Activated CD4-positive, alpha-beta T cell treated with anti-CD3 and anti-CD28 coated beads, Interleukin-2, amount 10 ng/mL, durations not matched to agents 24 days and 14 days (primary cell): Measurements from ENCODE around the gene GNG4. TPM values are rescaled to one million over a fixed set of nuclear protein-coding genes. Genes with fewer than 3 reads are reported as not detected.
A peak's percentile ranks its signal among the peaks of the same experiment; 100 is the strongest.
"Not testable (repeated sequence)": the region's sequence is repeated elsewhere in the genome, so short reads cannot be mapped to it uniquely, and the experiment has no call there.

ENCODE experiments used
- DNase-seq: peaks from one replicate; pipeline ENCODE4 v3.0.0; 2022
- H3K27ac Mint-ChIP-seq: one replicate; pipeline ENCODE4 v1.8.0; 2022; ENCODE audit warnings: mild to moderate bottlenecking, mixed read lengths
- H3K27me3 Mint-ChIP-seq: one replicate; pipeline ENCODE4 v1.8.0; 2022; ENCODE audit warnings: mixed read lengths
- H3K36me3 Mint-ChIP-seq: one replicate; pipeline ENCODE4 v1.8.0; 2022; ENCODE audit warnings: low read depth, mild to moderate bottlenecking, mixed read lengths
- H3K4me1 Mint-ChIP-seq: one replicate; pipeline ENCODE4 v1.8.0; 2021; ENCODE audit warnings: mixed read lengths
- H3K4me3 Mint-ChIP-seq: one replicate; pipeline ENCODE4 v1.8.0; 2022; ENCODE audit warnings: mild to moderate bottlenecking, moderate library complexity, mixed read lengths
- H3K9me3 Mint-ChIP-seq: one replicate; pipeline ENCODE4 v1.8.0; 2021; ENCODE audit warnings: mixed read lengths
- intact Hi-C: fragments of 100-400 bp; cut with micrococcal nuclease; formaldehyde crosslinking; loops from one replicate; pipeline ENCODE4 v1.15.1; 2023
- total RNA-seq: library from RNA; stranded (reverse); gene quantifications from 2 replicates; pipeline ENCODE4 v1.2.3, GENCODE V29; 2022

The GNG4 gene
- total RNA-seq, 1 donor from 2014 or later = 77.2 TPM

DNA sequence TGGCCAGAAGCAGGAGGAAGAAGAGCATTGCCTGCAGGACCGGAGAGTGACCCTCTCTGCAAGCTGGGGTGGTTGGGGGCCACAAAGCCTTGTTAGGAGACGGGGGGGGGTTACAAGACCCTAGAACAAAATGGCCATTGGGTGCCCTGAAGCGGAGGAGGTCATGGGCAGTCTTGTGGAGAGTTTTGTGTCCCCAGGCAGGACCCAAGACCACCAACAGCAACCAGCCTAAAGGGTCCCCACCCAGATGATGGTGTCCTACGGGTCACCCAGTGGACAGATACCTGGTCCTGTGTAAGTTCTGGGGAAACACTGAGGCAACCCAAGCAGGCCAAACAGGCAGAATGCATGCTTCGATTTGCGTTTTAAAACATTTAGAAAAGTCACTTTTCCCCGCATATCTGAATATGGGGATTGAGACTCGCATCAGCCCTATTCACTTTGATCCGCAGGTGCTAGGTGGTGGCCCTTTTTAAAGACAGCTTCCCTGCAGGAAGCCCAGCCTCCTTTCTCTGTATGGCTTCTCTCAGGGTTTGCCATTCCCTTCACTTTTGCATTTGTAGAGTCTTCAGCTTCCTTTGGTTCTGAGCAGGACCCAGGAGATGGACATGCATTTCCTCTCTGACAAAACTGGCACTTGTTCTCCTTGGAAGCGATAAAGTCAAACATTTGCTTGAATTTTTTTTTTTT, 21.1 kb downstream of the GNG4 start:
- no peaks in the 10 kb centered on the region for H3K9me3 Mint-ChIP-seq
- peak overlapping the region; percentile 17 for H3K27ac Mint-ChIP-seq
- intact Hi-C loops = no loop called here
- peaks cover 10% of the 10 kb centered on the region for H3K27me3 Mint-ChIP-seq
- H3K36me3 Mint-ChIP-seq = peaks cover 8% of the 10 kb centered on the region
- H3K4me3 Mint-ChIP-seq = no peak overlapping the region
- DNase-seq = no peak
- H3K4me1 Mint-ChIP-seq = peaks cover 31% of the 10 kb centered on the region

DNA sequence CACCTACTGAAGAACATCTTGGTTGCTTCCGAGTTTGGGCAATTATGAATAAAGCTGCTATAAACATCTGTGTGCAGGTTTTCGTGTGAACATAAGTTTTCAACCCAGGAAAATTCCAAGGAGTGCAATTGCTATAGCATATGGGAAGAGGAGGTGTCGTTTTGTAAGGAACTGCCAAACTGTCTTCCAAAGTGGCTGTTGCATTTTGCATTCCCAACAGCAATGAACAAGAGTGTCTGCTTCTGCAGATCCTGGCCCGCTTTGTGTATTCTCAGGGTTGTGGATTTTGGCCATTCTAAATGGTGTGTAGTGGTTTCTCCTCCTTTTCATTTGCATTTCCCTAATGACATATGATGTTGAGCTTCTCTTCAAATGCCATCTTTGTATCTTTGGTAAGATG, 23.8 kb downstream of the GNG4 start:
- intact Hi-C loops = no loop called here
- H3K27me3 Mint-ChIP-seq = peaks cover 14% of the 10 kb centered on the region
- no peak overlapping the region for H3K27ac Mint-ChIP-seq
- DNase-seq = no peak
- no peak overlapping the region for H3K4me3 Mint-ChIP-seq
- no peaks in the 10 kb centered on the region for H3K9me3 Mint-ChIP-seq
- peaks cover 21% of the 10 kb centered on the region for H3K4me1 Mint-ChIP-seq
- H3K36me3 Mint-ChIP-seq = peaks cover 4% of the 10 kb centered on the region

DNA sequence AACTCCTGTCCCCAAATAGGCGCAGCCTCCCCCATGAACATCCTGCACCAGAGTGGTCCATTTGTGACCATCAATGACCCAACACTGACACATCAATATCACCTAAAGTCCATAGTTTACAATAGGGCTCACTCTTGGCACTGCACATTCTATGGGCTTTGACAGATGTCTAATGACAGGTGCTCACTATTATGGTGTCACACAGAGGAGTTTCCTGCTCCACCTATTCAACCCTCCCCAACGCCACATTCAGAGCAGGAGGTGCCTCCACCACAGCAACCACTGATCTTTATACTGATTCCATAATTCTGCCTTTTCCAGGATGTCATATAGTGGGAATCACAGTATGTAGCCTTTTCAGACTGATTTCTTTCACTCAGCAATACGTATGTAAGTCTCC, 24.2 kb downstream of the GNG4 start:
- H3K27ac Mint-ChIP-seq = no peak overlapping the region
- H3K36me3 Mint-ChIP-seq = peaks cover 4% of the 10 kb centered on the region
- H3K27me3 Mint-ChIP-seq = peaks cover 14% of the 10 kb centered on the region
- intact Hi-C loops = no loop called here
- H3K4me1 Mint-ChIP-seq = peaks cover 21% of the 10 kb centered on the region
- no peaks in the 10 kb centered on the region for H3K9me3 Mint-ChIP-seq
- DNase-seq = no peak
- no peak overlapping the region for H3K4me3 Mint-ChIP-seq

DNA sequence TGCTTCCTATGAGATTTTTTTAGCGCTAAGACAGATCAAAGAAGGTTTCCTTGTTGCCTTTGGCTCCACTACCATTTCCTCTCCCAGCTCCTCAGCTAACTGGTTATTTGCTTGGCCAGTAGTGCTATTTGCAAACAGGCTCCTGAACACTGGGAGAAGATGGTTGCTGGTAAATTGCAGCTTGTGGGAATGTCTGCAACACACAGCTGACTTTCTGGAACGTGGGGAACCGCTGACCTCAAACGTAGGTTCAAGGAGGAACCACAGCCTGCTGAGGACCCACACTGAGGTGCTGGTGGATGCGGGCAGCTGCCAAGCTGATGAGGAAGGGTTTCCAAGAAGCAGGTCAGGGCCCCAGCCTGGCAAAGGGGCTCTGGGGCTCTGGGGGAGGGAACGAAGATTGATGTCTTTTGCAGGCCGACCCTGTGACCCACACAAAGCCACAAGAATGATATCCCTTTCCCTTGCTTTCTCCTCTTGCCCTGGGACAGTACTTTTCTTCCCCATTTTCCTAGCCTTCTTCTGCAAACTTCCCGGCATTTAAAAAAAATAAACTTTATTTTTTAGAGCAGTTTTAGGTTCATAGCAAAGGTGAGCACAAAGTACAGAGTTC, 24.8 kb downstream of the GNG4 start:
- Mint-ChIP-seq H3K4me3 (no peak overlapping the region), H3K27ac (no peak overlapping the region), H3K9me3 (no peaks in the 10 kb centered on the region), H3K4me1 (peaks cover 21% of the 10 kb centered on the region), H3K36me3 (peaks cover 4% of the 10 kb centered on the region), H3K27me3 (peaks cover 14% of the 10 kb centered on the region)
- intact Hi-C loops = no loop called here
- no peak for DNase-seq

DNA sequence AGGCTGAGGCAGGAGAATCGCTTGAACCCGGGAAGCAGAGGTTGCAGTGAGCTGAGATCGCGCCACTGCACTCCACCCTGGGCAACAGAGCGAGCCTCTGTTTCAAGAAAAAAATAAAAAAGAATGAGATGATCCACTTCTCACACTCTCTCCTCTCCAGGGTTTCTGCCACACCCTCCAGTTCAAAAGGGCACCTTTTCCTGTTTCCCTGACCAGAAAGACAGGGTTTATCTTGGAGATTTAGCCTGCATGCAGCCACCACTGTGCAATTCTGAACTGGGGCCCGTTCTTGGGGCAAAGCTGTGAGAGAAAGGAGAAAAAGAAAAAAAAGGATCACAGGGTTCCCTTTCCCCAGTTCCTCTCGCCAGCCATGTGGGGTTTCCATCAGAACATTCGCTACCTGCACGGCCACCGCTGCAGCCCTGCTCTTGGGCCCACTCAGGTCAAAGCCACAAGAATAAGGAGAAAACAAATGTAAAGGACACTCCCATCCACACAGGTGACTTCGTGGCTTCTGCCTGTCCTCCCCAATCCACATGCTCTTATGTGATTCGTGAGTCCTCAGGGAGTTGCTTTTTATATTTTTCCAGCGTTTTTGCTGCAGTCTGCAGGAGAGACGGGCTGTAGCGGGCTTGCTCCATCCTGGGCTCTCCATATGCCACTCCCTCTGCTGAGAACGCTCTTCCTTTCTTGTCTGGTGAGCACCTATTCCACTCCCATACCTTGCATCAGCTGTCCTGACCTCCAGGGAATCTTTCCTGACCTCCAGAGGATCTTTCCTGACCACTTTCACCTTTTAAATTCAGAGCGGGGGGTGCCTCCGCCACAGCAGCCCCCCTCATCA, 26.4 kb downstream of the GNG4 start:
- Mint-ChIP-seq H3K27ac (no peak overlapping the region), H3K4me3 (no peak overlapping the region), H3K36me3 (peaks cover 2% of the 10 kb centered on the region), H3K9me3 (no peaks in the 10 kb centered on the region), H3K27me3 (peaks cover 15% of the 10 kb centered on the region), H3K4me1 (peaks cover 21% of the 10 kb centered on the region)
- DNase-seq = no peak
- intact Hi-C loops = no loop called here

DNA sequence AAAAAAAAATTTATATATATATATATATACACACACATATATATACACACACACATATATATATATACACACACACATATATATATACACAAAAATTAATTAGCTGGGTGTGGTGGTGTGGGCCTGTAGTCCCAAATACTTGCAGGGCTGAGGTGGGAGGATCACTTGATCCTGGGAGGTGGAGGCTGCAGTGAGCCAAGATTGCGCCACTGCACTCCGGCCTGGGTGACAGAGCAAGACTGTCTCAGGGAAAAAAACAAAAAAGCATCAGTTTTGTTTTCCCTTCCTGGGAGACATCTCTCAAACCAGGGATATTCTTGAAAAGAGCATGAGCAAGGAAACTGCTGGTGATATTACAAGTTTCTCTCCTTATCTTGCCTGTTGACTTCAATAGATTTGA, 30.4 kb downstream of the GNG4 start:
- intact Hi-C loops, H3K9me3 Mint-ChIP-seq, H3K4me1 Mint-ChIP-seq, H3K27ac Mint-ChIP-seq, H3K36me3 Mint-ChIP-seq, DNase-seq, H3K4me3 Mint-ChIP-seq: not testable (repeated sequence)
- peaks cover 13% of the 10 kb centered on the region for H3K27me3 Mint-ChIP-seq

DNA sequence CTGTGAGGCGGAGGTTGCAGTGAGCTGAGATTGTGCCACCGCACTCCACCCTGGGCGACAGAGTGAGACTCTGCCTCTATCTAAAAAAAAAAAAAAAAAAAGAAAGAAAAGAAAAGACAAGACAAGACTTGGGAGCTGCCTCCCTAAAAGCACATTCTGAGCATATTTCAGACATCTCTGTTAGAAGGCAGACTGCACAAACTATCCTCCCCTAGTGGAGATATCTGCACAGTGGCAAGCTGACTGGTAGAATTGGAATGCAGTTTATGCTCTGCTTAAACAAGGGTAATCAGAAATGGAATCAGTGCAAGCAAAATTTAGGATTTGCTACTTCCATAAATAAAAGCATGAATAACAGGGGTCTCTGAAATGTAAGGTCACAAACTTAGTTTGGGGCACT, 31.8 kb downstream of the GNG4 start:
- peaks cover 2% of the 10 kb centered on the region for H3K4me1 Mint-ChIP-seq
- H3K9me3 Mint-ChIP-seq = no peaks in the 10 kb centered on the region
- H3K4me3 Mint-ChIP-seq = no peak overlapping the region
- no peak for DNase-seq
- H3K27me3 Mint-ChIP-seq = peaks cover 7% of the 10 kb centered on the region
- no peak overlapping the region for H3K27ac Mint-ChIP-seq
- intact Hi-C loops = no loop called here
- H3K36me3 Mint-ChIP-seq = peaks cover 2% of the 10 kb centered on the region

DNA sequence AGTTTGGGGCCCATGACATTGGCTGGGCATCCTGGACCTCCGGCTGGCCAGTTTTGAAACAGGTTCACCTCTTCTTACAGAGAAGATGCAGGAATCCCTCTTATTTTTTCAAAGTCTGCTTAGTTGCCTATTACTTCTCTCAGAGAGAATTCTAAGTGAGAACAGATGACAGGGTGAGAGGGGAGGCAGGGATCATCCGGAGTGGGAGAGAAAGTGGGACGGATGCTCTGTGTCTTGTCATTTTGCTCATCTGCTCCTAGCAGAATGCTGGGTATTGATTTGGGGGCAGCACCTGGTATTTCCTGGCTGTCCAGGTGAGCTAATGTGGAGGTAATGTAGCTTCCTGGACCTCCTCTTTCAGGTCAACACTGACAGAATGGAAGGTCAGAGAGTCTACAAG, 32.4 kb downstream of the GNG4 start:
- Mint-ChIP-seq H3K4me3 (no peak overlapping the region), H3K4me1 (peaks cover 1% of the 10 kb centered on the region), H3K27me3 (peaks cover 6% of the 10 kb centered on the region), H3K27ac (no peak overlapping the region), H3K9me3 (no peaks in the 10 kb centered on the region), H3K36me3 (peaks cover 2% of the 10 kb centered on the region)
- intact Hi-C loops = no loop called here
- DNase-seq = no peak

DNA sequence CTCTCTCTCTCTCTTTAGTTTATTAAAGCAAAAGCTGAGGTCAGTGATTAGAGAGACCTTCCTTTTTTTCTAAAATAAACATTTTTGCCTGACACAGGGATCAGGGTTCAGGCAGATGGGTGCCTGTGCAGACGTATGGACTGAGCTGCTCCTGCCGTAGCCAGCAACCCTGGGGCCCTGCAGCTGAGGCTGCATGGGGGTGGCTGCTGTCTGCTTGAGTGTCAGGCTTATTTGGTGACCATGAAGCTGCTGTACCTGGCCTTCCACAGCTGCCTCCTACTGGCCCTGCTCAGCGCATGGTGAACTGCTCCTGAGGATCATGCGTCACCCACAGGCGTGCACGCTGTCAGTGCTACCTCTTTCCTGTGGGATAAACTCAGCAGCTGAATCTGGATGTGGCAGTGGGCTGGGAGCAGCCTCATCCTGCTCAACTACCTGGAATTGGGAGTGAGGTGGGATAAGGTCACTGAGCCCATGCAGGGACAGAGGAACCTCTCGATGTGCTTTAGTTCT, 35.1 kb downstream of the GNG4 start:
- Mint-ChIP-seq H3K4me1 (no peaks in the 10 kb centered on the region), H3K4me3 (no peak overlapping the region), H3K27ac (no peak overlapping the region), H3K36me3 (peaks cover 2% of the 10 kb centered on the region), H3K27me3 (peaks cover 6% of the 10 kb centered on the region), H3K9me3 (no peaks in the 10 kb centered on the region)
- DNase-seq = no peak
- intact Hi-C loops = no loop called here

DNA sequence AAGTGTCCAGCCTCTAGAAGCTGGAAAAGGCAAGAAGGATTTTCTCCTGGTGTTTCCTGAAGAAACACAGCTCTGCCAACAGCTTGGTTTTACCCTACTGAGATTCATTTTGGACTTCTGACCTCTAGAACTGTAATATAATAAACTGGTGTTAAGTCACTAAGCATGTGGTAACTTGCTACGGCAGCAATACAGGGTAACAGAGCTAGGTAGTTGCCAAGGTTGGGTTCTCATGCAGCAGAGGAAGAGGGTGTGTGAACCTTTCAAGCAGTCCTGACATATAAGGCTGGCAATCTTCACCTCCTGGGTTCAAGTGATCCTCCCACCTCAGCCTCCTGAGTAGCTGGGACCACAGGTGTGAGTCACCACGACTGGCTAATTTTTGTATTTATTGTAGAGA, 36.0 kb downstream of the GNG4 start:
- DNase-seq = no peak
- Mint-ChIP-seq H3K27me3 (peaks cover 6% of the 10 kb centered on the region), H3K4me3 (no peak overlapping the region), H3K9me3 (no peaks in the 10 kb centered on the region), H3K36me3 (peaks cover 2% of the 10 kb centered on the region), H3K27ac (no peak overlapping the region), H3K4me1 (no peaks in the 10 kb centered on the region)
- intact Hi-C loops = no loop called here

DNA sequence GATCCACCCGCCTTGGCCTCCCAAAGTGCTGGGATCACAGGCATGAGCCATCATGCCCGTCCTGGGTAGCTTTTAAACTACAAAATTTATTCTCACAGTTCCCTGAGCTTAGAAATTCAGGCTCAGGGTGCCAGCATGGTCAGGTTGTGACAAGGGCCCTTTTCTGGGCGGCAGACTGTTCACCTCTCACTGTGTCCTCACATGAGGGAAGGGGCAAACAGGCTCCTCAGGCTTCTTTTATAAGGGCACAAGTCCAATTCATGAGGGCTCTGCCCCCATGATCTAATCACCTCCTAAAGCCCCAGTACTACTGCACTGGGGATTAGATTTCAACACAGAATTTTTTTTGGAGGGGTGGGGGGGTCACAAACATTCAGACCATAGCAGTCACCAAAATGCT, 36.8 kb downstream of the GNG4 start:
- H3K4me3 Mint-ChIP-seq = no peak overlapping the region
- intact Hi-C loops = no loop called here
- no peaks in the 10 kb centered on the region for H3K9me3 Mint-ChIP-seq
- H3K4me1 Mint-ChIP-seq = no peaks in the 10 kb centered on the region
- H3K27ac Mint-ChIP-seq = no peak overlapping the region
- H3K27me3 Mint-ChIP-seq = peaks cover 4% of the 10 kb centered on the region
- peaks cover 2% of the 10 kb centered on the region for H3K36me3 Mint-ChIP-seq
- no peak for DNase-seq

DNA sequence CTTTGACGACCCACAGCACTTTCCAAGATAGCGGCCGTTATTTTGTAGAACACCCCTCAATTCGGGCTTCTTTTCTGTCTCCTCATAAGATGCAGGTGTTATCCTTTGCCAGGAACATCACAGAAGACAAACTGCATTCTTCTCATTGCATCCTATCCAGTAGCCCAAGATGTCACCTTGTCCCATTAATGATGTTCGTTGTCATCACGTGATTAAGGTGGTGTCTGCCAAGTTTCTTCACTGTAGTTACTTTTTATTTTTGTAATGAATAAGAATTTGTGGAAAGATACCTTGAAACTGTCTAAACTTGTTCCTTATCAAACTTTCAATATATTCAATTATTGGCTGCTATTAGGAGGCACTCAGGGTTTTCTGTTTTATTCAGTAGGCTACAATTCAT, 39.4 kb downstream of the GNG4 start:
- H3K27ac Mint-ChIP-seq = no peak overlapping the region
- no peak for DNase-seq
- no peaks in the 10 kb centered on the region for H3K9me3 Mint-ChIP-seq
- intact Hi-C loops = no loop called here
- no peaks in the 10 kb centered on the region for H3K36me3 Mint-ChIP-seq
- no peak overlapping the region for H3K4me3 Mint-ChIP-seq
- peaks cover 1% of the 10 kb centered on the region for H3K27me3 Mint-ChIP-seq
- no peaks in the 10 kb centered on the region for H3K4me1 Mint-ChIP-seq

DNA sequence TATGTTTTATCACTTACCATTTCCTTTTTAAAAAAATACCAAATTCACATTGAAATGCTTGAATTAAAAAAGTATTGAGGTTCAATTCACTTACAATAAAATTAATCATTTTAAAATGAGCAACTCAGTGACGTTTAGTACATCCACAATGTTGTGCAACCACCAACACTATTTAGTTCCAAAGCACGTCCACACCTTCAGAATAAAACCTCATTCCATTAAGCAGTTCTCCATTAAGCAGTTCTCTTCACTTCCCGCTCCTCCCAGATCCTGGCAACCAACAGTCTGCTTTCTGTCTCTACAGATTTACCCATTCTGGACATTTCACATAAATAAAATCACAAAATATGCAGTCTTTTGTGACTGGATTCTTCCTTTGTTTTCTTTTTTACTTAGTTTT, 41.3 kb downstream of the GNG4 start:
- no peak for DNase-seq
- H3K4me1 Mint-ChIP-seq = no peaks in the 10 kb centered on the region
- H3K27ac Mint-ChIP-seq = no peak overlapping the region
- H3K9me3 Mint-ChIP-seq = no peaks in the 10 kb centered on the region
- no peak overlapping the region for H3K4me3 Mint-ChIP-seq
- intact Hi-C loops = no loop called here
- no peaks in the 10 kb centered on the region for H3K36me3 Mint-ChIP-seq
- peaks cover 1% of the 10 kb centered on the region for H3K27me3 Mint-ChIP-seq

DNA sequence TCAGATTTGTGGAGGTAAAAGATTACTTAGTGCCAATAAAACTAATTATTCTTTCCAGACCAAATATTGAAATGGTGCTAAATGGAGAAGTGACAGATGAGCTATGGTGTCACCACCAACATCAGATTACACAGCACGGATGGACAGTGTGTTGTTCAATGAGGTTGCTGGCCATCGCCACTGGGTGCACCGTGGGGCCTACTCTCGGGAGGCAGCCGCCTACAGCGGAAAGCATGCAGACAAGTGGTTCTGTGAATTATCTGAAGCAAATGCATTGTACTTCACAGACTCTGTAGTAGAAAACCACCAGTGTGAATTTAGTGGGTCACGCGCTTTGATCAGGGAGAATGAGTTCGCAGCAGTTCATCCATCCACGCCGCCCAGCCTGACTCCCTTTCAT, 42.3 kb downstream of the GNG4 start:
- DNase-seq = no peak
- intact Hi-C loops = no loop called here
- Mint-ChIP-seq H3K27me3 (peaks cover 1% of the 10 kb centered on the region), H3K4me3 (no peak overlapping the region), H3K9me3 (no peaks in the 10 kb centered on the region), H3K36me3 (no peaks in the 10 kb centered on the region), H3K27ac (no peak overlapping the region), H3K4me1 (no peaks in the 10 kb centered on the region)
